Peyer's patch (tissue), 4 donors: Measurements from ENCODE around the gene CCDC63. TPM values are rescaled to one million over a fixed set of nuclear protein-coding genes. Genes with fewer than 3 reads are reported as not detected.
A peak's percentile ranks its signal among the peaks of the same experiment; 100 is the strongest.

Source experiments
- DNase-seq, 3 donors: peaks; one replicate each; pipeline ENCODE4 v3.0.0-alpha.2; 2017 to 2019
- H3K27ac ChIP-seq, 4 donors: fragments of 200-600 bp; sonication (generic); one replicate each; pipeline ENCODE4 v1.5.1; 2016 to 2019
- H3K27me3 ChIP-seq, 2 donors: fragments of 200-600 bp; sonication (generic); one replicate each; pipeline ENCODE4 v1.5.1; 2019
- H3K36me3 ChIP-seq, 3 donors: fragments of 200-600 bp; sonication (generic); one replicate each; pipeline ENCODE4 v1.5.1; 2016 to 2019
- H3K4me1 ChIP-seq, 4 donors: fragments of 200-600 bp; sonication (generic); one replicate each; pipeline ENCODE4 v1.5.1; 2016 to 2019
- H3K4me3 ChIP-seq, 4 donors: fragments of 200-600 bp; sonication (generic); 1 replicate in 3 of 4; 2 replicates in 1 of 4; pipeline ENCODE4 v1.5.1; 2016 to 2019; ENCODE audit warnings: mild to moderate bottlenecking in 1 of 4
- H3K9me3 ChIP-seq, 4 donors: fragments of 200-600 bp; sonication (generic); one replicate each; pipeline ENCODE4 v1.5.1; 2016 to 2019; ENCODE audit warnings: mild to moderate bottlenecking in 1 of 4
- CTCF ChIP-seq, 6 experiments: fragments of 450-650 bp in 4 of 6; fragments of 200-600 bp in 2 of 6; sonication (generic) in 1 of 6; IDR thresholded peaks; one replicate each; pipeline ENCODE4 v1.5.1; 2017 to 2019; ENCODE audit warnings: antibody characterized with exemption in 6 of 6, mild to moderate bottlenecking in 3 of 6, moderate library complexity in 1 of 6
- POLR2A ChIP-seq, 2 donors: fragments of 450-650 bp; IDR thresholded peaks; one replicate each; pipeline ENCODE4 v1.5.1; 2017; ENCODE audit warnings: antibody characterized with exemption in 2 of 2, mild to moderate bottlenecking in 2 of 2, moderate library complexity in 2 of 2
- total RNA-seq, 4 donors: library from RNA; depleted of rRNA; stranded (reverse); fragments of >200 nt; gene quantifications; one replicate each; pipeline ENCODE4 v1.1.0, GENCODE V29; 2016

CCDC63 gene
- total RNA-seq, 4 donors from 2014 or later, result not detected

- peaks cover 0 to 4% (median 0%) of the 10 kb centered on the region in 4 donors for H3K4me1 ChIP-seq
- no peak for TF ChIP-seq POLR2A (IDR thresholded peaks at IDR 0.05)
- TF ChIP-seq CTCF (IDR thresholded peaks at IDR 0.05), result no peak
- H3K36me3 ChIP-seq, result no peaks in the 10 kb centered on the region
- H3K27ac ChIP-seq, result peak overlapping the region in 3 of 4 donors; percentile 18 to 80 (median 72)
- H3K9me3 ChIP-seq, result no peaks in the 10 kb centered on the region
- H3K4me3 ChIP-seq, result no peak overlapping the region
- DNase-seq, result no peak
- H3K27me3 ChIP-seq, result no peaks in the 10 kb centered on the region
These were observed 28.3 kb upstream of the CCDC63 start for GRCh38 chr12:110818511-110818910.

GRCh38 chr12:110819150-110819549, 27.6 kb upstream of the CCDC63 start:
- Histone ChIP-seq H3K27ac (peak overlapping the region in 3 of 4 donors; percentile 18 to 80 (median 72)), H3K36me3 (no peaks in the 10 kb centered on the region), H3K4me1 (peaks cover 0 to 4% (median 0%) of the 10 kb centered on the region in 4 donors), H3K27me3 (no peaks in the 10 kb centered on the region), H3K4me3 (no peak overlapping the region), H3K9me3 (no peaks in the 10 kb centered on the region)
- DNase-seq, result no peak
- TF ChIP-seq CTCF (IDR thresholded peaks at IDR 0.05) (no peak), POLR2A (IDR thresholded peaks at IDR 0.05) (no peak)

- Histone ChIP-seq H3K27me3 (no peaks in the 10 kb centered on the region), H3K27ac (peak overlapping the region in 3 of 4 donors; percentile 18 to 80 (median 72)), H3K4me1 (peaks cover 0 to 4% (median 0%) of the 10 kb centered on the region in 4 donors), H3K36me3 (no peaks in the 10 kb centered on the region), H3K9me3 (no peaks in the 10 kb centered on the region), H3K4me3 (no peak overlapping the region)
- TF ChIP-seq CTCF (IDR thresholded peaks at IDR 0.05), result no peak
- no peak for TF ChIP-seq POLR2A (IDR thresholded peaks at IDR 0.05)
- peak in 1 of 3 donors; percentile 57 for DNase-seq
These were observed 27.1 kb upstream of the CCDC63 start for GRCh38 chr12:110819646-110820045.

GRCh38 chr12:110821917-110822316, 24.9 kb upstream of the CCDC63 start:
- H3K27me3 ChIP-seq, result no peaks in the 10 kb centered on the region
- H3K27ac ChIP-seq, result no peak overlapping the region
- no peak for DNase-seq
- no peak for TF ChIP-seq POLR2A (IDR thresholded peaks at IDR 0.05)
- TF ChIP-seq CTCF (IDR thresholded peaks at IDR 0.05), result no peak
- H3K4me1 ChIP-seq, result peaks cover 0 to 4% (median 0%) of the 10 kb centered on the region in 4 donors
- H3K9me3 ChIP-seq, result no peaks in the 10 kb centered on the region
- no peaks in the 10 kb centered on the region for H3K36me3 ChIP-seq
- H3K4me3 ChIP-seq, result no peak overlapping the region

GRCh38 chr12:110822821-110823415, 23.9 kb upstream of the CCDC63 start:
- DNase-seq, result peak in 1 of 3 donors; percentile 56
- H3K4me1 ChIP-seq, result peaks cover 0 to 4% (median 0%) of the 10 kb centered on the region in 4 donors
- H3K36me3 ChIP-seq, result no peaks in the 10 kb centered on the region
- H3K27me3 ChIP-seq, result no peaks in the 10 kb centered on the region
- no peaks in the 10 kb centered on the region for H3K9me3 ChIP-seq
- no peak for TF ChIP-seq POLR2A (IDR thresholded peaks at IDR 0.05)
- no peak for TF ChIP-seq CTCF (IDR thresholded peaks at IDR 0.05)
- H3K27ac ChIP-seq, result no peak overlapping the region
- no peak overlapping the region for H3K4me3 ChIP-seq
